Endothelial cell of umbilical vein (primary cell): ENCODE data around the gene PEX10.

ENCODE experiments used
- POLR2A ChIP-seq: IDR thresholded peaks from 2 replicates; pipeline ENCODE4 v1.6.1; 2012; ENCODE audit warnings: low read depth, mild to moderate bottlenecking, control low read depth, low read length
- TF ChIP-seq, protein P1 (sequence below), 2 donors: IDR thresholded peaks; 1 replicate in 1 of 2; 2 replicates in 1 of 2; pipeline ENCODE4 v1.5.1; 2011; ENCODE audit warnings: low read length in 2 of 2, mild to moderate bottlenecking in 2 of 2, moderate library complexity in 2 of 2, control low read depth in 1 of 2, inconsistent platforms in 1 of 2, low read depth in 1 of 2; ENCODE audit not compliant: insufficient read depth in 1 of 2; ENCODE audit errors: extremely low read depth in 1 of 2
- TF ChIP-seq, protein P2 (sequence below): IDR thresholded peaks from 2 replicates; pipeline ENCODE4 v1.6.1; 2011; ENCODE audit not compliant: insufficient read depth, insufficient read length

DNA sequence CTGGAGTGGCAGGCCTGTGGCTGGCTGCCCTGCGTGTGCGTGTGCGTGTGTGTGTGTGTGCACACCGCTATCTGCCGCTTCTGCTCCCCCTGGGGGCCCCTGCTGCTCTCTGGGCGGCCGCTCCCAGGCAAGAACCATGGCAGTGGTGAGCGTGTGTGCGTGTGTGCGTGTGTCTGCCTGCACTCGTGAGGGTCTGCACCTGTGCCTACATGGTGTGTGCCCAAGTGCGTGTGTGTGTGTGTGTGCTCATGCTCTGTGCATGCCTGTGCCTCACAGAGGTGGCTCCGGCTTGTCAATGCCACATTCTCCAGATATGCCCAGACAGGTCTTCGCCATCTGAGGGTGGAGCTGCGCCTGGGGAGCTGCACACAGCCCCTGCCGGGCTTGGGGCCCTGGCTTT lies 18.7 kb upstream of the PEX10 start:
- TF ChIP-seq, protein P1, sequence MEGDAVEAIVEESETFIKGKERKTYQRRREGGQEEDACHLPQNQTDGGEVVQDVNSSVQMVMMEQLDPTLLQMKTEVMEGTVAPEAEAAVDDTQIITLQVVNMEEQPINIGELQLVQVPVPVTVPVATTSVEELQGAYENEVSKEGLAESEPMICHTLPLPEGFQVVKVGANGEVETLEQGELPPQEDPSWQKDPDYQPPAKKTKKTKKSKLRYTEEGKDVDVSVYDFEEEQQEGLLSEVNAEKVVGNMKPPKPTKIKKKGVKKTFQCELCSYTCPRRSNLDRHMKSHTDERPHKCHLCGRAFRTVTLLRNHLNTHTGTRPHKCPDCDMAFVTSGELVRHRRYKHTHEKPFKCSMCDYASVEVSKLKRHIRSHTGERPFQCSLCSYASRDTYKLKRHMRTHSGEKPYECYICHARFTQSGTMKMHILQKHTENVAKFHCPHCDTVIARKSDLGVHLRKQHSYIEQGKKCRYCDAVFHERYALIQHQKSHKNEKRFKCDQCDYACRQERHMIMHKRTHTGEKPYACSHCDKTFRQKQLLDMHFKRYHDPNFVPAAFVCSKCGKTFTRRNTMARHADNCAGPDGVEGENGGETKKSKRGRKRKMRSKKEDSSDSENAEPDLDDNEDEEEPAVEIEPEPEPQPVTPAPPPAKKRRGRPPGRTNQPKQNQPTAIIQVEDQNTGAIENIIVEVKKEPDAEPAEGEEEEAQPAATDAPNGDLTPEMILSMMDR (IDR thresholded peaks at IDR 0.05; ENCODE audit: extremely low read depth in 1 of 2, insufficient read depth in 1 of 2, low read depth in 1 of 2, low read length in 2 of 2) = no peak
- no peak for TF ChIP-seq POLR2A
- TF ChIP-seq, protein P2, sequence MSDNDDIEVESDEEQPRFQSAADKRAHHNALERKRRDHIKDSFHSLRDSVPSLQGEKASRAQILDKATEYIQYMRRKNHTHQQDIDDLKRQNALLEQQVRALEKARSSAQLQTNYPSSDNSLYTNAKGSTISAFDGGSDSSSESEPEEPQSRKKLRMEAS = no peak
